Measurements from ENCODE around the gene PRKCQ. TPM values are rescaled to one million over a fixed set of nuclear protein-coding genes. Genes with fewer than 3 reads are reported as not detected.

PRKCQ gene
- polyA plus RNA-seq, 1 donor (not counting 4 experiments of a cell fraction or from before 2014, with no cell fraction given) = 7.5 TPM

- Histone ChIP-seq H3K36me3 (ENCODE audit: control insufficient read depth in 2 of 2, extremely low read depth in 1 of 2, insufficient read depth in 2 of 2, low read length in 2 of 2) (no peaks in the 10 kb centered on the region), H3K4me3 (ENCODE audit: control insufficient read depth in 2 of 3, extremely low read depth in 1 of 3, insufficient read depth in 2 of 3, low read depth in 1 of 3, low read length in 3 of 3) (no peak overlapping the region), H3K27me3 (ENCODE audit: control insufficient read depth, extremely low read depth, insufficient read depth, low read length) (no peaks in the 10 kb centered on the region), H2AFZ (ENCODE audit: control insufficient read depth, low read length) (no peak overlapping the region), H3K9me3 (ENCODE audit: control insufficient read depth, low read depth, low read length) (peaks cover 2% of the 10 kb centered on the region), H4K20me1 (ENCODE audit: control insufficient read depth, extremely low read depth, insufficient read depth, low read length) (no peaks in the 10 kb centered on the region), H3K4me1 (ENCODE audit: control insufficient read depth, extremely low read depth, insufficient read depth, low read length) (no peaks in the 10 kb centered on the region), H3K9me1 (ENCODE audit: control insufficient read depth, extremely low read depth, insufficient read depth, low read length) (no peaks in the 10 kb centered on the region), H3K27ac (ENCODE audit: control insufficient read depth, insufficient read depth, low read length) (no peak overlapping the region), H3K79me2 (ENCODE audit: control insufficient read depth, insufficient read depth, low read length) (no peaks in the 10 kb centered on the region), H3K4me2 (ENCODE audit: control insufficient read depth, extremely low read depth, insufficient read depth, low read depth, low read length) (no peak overlapping the region), H3K9ac (ENCODE audit: control insufficient read depth, extremely low read depth, insufficient read depth, low read length) (no peak overlapping the region)
- FAIRE-seq (no peak), DNase-seq (ENCODE audit: low read depth, low spot score) (no peak)
- TF ChIP-seq CTCF (optimal IDR thresholded peaks at IDR 0.05 in 1 of 3, IDR thresholded peaks at IDR 0.05 in 1 of 3, conservative IDR thresholded peaks at IDR 0.05 in 1 of 3; ENCODE audit: extremely low read depth in 1 of 3, insufficient read depth in 2 of 3, low read length in 3 of 3) = no peak
- no peak for TF ChIP-seq EZH2 (IDR thresholded peaks at IDR 0.05; ENCODE audit: low read length)
- dilution Hi-C loops (cut with MboI; ENCODE audit: extremely low pct_ligation_motif_present, low sequenced_read_pairs) = loop anchor here (25.0 kb wide), 1 partner anchor 124 kb away; no protein-coding TSS in a partner anchor
Observed at GRCh38 chr10:6386346-6386745, 193.7 kb downstream of the PRKCQ start.

GRCh38 chr10:6385665-6386064, 194.4 kb downstream of the PRKCQ start:
- H3K36me3 ChIP-seq (ENCODE audit: control insufficient read depth in 2 of 2, extremely low read depth in 1 of 2, insufficient read depth in 2 of 2, low read length in 2 of 2) = no peaks in the 10 kb centered on the region
- no peaks in the 10 kb centered on the region for H3K9me3 ChIP-seq (ENCODE audit: control insufficient read depth, low read depth, low read length)
- no peak overlapping the region for H3K4me2 ChIP-seq (ENCODE audit: control insufficient read depth, extremely low read depth, insufficient read depth, low read depth, low read length)
- no peak overlapping the region for H3K27ac ChIP-seq (ENCODE audit: control insufficient read depth, insufficient read depth, low read length)
- no peaks in the 10 kb centered on the region for H3K27me3 ChIP-seq (ENCODE audit: control insufficient read depth, extremely low read depth, insufficient read depth, low read length)
- no peaks in the 10 kb centered on the region for H4K20me1 ChIP-seq (ENCODE audit: control insufficient read depth, extremely low read depth, insufficient read depth, low read length)
- dilution Hi-C loops (cut with MboI; ENCODE audit: extremely low pct_ligation_motif_present, low sequenced_read_pairs) = loop anchor here (25.0 kb wide), 1 partner anchor 123 kb away; no protein-coding TSS in a partner anchor
- no peak overlapping the region for H3K9ac ChIP-seq (ENCODE audit: control insufficient read depth, extremely low read depth, insufficient read depth, low read length)
- H3K79me2 ChIP-seq (ENCODE audit: control insufficient read depth, insufficient read depth, low read length) = no peaks in the 10 kb centered on the region
- no peak for TF ChIP-seq EZH2 (IDR thresholded peaks at IDR 0.05; ENCODE audit: low read length)
- no peak for TF ChIP-seq CTCF (optimal IDR thresholded peaks at IDR 0.05 in 1 of 3, IDR thresholded peaks at IDR 0.05 in 1 of 3, conservative IDR thresholded peaks at IDR 0.05 in 1 of 3; ENCODE audit: extremely low read depth in 1 of 3, insufficient read depth in 2 of 3, low read length in 3 of 3)
- H3K4me1 ChIP-seq (ENCODE audit: control insufficient read depth, extremely low read depth, insufficient read depth, low read length) = no peaks in the 10 kb centered on the region
- no peak overlapping the region for H3K4me3 ChIP-seq (ENCODE audit: control insufficient read depth in 2 of 3, extremely low read depth in 1 of 3, insufficient read depth in 2 of 3, low read depth in 1 of 3, low read length in 3 of 3)
- no peak overlapping the region for H2AFZ ChIP-seq (ENCODE audit: control insufficient read depth, low read length)
- FAIRE-seq (no peak), DNase-seq (ENCODE audit: low read depth, low spot score) (no peak)
- H3K9me1 ChIP-seq (ENCODE audit: control insufficient read depth, extremely low read depth, insufficient read depth, low read length) = no peaks in the 10 kb centered on the region

Measured in keratinocyte (primary cell).